Ammon's horn (tissue), 1 donor: ENCODE results near the gene ATP1A4.

Experiments
- DNase-seq: peaks from one replicate; pipeline ENCODE4 v3.0.0-alpha.2; 2016; ENCODE audit warnings: low spot score

ATP1A4 gene

GRCh38 chr1:160228431-160228830 is 77.0 kb downstream of the ATP1A4 start:
- no peak for DNase-seq

- no peak for DNase-seq
Measured at GRCh38 chr1:160232911-160233310, 81.5 kb downstream of the ATP1A4 start.
